Measurements from ENCODE around the gene C1QL2. TPM values are rescaled to one million over a fixed set of nuclear protein-coding genes. Genes with fewer than 3 reads are reported as not detected.

Gene C1QL2
- total RNA-seq, 4 donors from 2014 or later, result not detected

GRCh38 chr2:119197126-119197405, 38.5 kb upstream of the C1QL2 start:
- H3K4me3 ChIP-seq, result no peak overlapping the region
- no peak for TF ChIP-seq EP300 (IDR thresholded peaks at IDR 0.05)
- TF ChIP-seq POLR2AphosphoS5 (IDR thresholded peaks at IDR 0.05), result no peak
- TF ChIP-seq CTCF (IDR thresholded peaks at IDR 0.05), result no peak
- TF ChIP-seq POLR2A (IDR thresholded peaks at IDR 0.05; ENCODE audit: low read depth), result no peak
- H3K27ac ChIP-seq (replicated peaks in 1 of 4), result no peak overlapping the region
- intact Hi-C loops (cut with DNase I), result no loop called here
- no peaks in the 10 kb centered on the region for H3K36me3 ChIP-seq
- H3K4me1 ChIP-seq, result no peaks in the 10 kb centered on the region
- no peak for DNase-seq (ENCODE audit: extremely low spot score)
- no peaks in the 10 kb centered on the region for H3K9me3 ChIP-seq
- peaks cover 0 to 33% (median 0%) of the 10 kb centered on the region in 4 donors for H3K27me3 ChIP-seq

- Histone ChIP-seq H3K9me3 (no peaks in the 10 kb centered on the region), H3K36me3 (no peaks in the 10 kb centered on the region), H3K4me1 (no peaks in the 10 kb centered on the region), H3K4me3 (no peak overlapping the region), H3K27me3 (peaks cover 0 to 33% (median 0%) of the 10 kb centered on the region in 4 donors), H3K27ac (replicated peaks in 1 of 4) (no peak overlapping the region)
- TF ChIP-seq CTCF (IDR thresholded peaks at IDR 0.05) (no peak), EP300 (IDR thresholded peaks at IDR 0.05) (no peak), POLR2A (IDR thresholded peaks at IDR 0.05; ENCODE audit: low read depth) (no peak), POLR2AphosphoS5 (IDR thresholded peaks at IDR 0.05) (no peak)
- DNase-seq (ENCODE audit: extremely low spot score), result no peak
- 66% methylated on average over 6 of the region's 7 CpGs for WGBS
- intact Hi-C loops (cut with DNase I), result no loop called here
These were observed 38.0 kb upstream of the C1QL2 start for GRCh38 chr2:119196301-119197125.

GRCh38 chr2:119195887-119196286, 37.3 kb upstream of the C1QL2 start:
- H3K4me3 ChIP-seq, result no peak overlapping the region
- no peaks in the 10 kb centered on the region for H3K4me1 ChIP-seq
- 16% methylated on average over 2 of the region's 2 CpGs for WGBS
- intact Hi-C loops (cut with DNase I), result no loop called here
- H3K27ac ChIP-seq (replicated peaks in 1 of 4), result no peak overlapping the region
- no peak for DNase-seq (ENCODE audit: extremely low spot score)
- peaks cover 0 to 33% (median 0%) of the 10 kb centered on the region in 4 donors for H3K27me3 ChIP-seq
- no peaks in the 10 kb centered on the region for H3K9me3 ChIP-seq
- H3K36me3 ChIP-seq, result no peaks in the 10 kb centered on the region
- TF ChIP-seq CTCF (IDR thresholded peaks at IDR 0.05) (no peak), EP300 (IDR thresholded peaks at IDR 0.05) (no peak), POLR2AphosphoS5 (IDR thresholded peaks at IDR 0.05) (no peak), POLR2A (IDR thresholded peaks at IDR 0.05; ENCODE audit: low read depth) (no peak)

- Histone ChIP-seq H3K9me3 (no peaks in the 10 kb centered on the region), H3K4me1 (no peaks in the 10 kb centered on the region), H3K36me3 (no peaks in the 10 kb centered on the region), H3K27ac (replicated peaks in 1 of 4) (no peak overlapping the region), H3K27me3 (peaks cover 0 to 26% (median 0%) of the 10 kb centered on the region in 4 donors), H3K4me3 (no peak overlapping the region)
- DNase-seq (ENCODE audit: extremely low spot score), result no peak
- WGBS, result 90% methylated on average over 5 of the region's 5 CpGs
- intact Hi-C loops (cut with DNase I), result no loop called here
- TF ChIP-seq EP300 (IDR thresholded peaks at IDR 0.05), result no peak
- no peak for TF ChIP-seq POLR2AphosphoS5 (IDR thresholded peaks at IDR 0.05)
- TF ChIP-seq POLR2A (IDR thresholded peaks at IDR 0.05; ENCODE audit: low read depth), result no peak
- TF ChIP-seq CTCF (IDR thresholded peaks at IDR 0.05), result no peak
These were observed 36.5 kb upstream of the C1QL2 start for GRCh38 chr2:119195001-119195400.

- no peaks in the 10 kb centered on the region for H3K36me3 ChIP-seq
- TF ChIP-seq POLR2AphosphoS5 (IDR thresholded peaks at IDR 0.05), result no peak
- no peak for TF ChIP-seq EP300 (IDR thresholded peaks at IDR 0.05)
- no peak for TF ChIP-seq POLR2A (IDR thresholded peaks at IDR 0.05; ENCODE audit: low read depth)
- TF ChIP-seq CTCF (IDR thresholded peaks at IDR 0.05), result no peak
- no peak overlapping the region for H3K27ac ChIP-seq (replicated peaks in 1 of 4)
- intact Hi-C loops (cut with DNase I), result no loop called here
- 83% methylated on average over 6 of the region's 6 CpGs for WGBS
- DNase-seq (ENCODE audit: extremely low spot score), result no peak
- peaks cover 0 to 29% (median 0%) of the 10 kb centered on the region in 4 donors for H3K27me3 ChIP-seq
- no peak overlapping the region for H3K4me3 ChIP-seq
- no peaks in the 10 kb centered on the region for H3K9me3 ChIP-seq
- H3K4me1 ChIP-seq, result no peaks in the 10 kb centered on the region
These were observed 34.3 kb upstream of the C1QL2 start for GRCh38 chr2:119192893-119193292.
